ENCODE results near the gene RASA3.

The RASA3 gene

GRCh38 chr13:114063545-114064449 lies 68.6 kb downstream of the RASA3 start:
- DNase-seq = no peak

GRCh38 chr13:114062754-114063153 lies 69.7 kb downstream of the RASA3 start:
- no peak for DNase-seq

- no peak for DNase-seq
These were observed 70.1 kb downstream of the RASA3 start for GRCh38 chr13:114062341-114062740.

- DNase-seq = no peak
These were observed 70.7 kb downstream of the RASA3 start for GRCh38 chr13:114061744-114062143.

- DNase-seq = no peak
These were observed 71.4 kb downstream of the RASA3 start for GRCh38 chr13:114061047-114061446.

- no peak for DNase-seq
These were observed 72.2 kb downstream of the RASA3 start for GRCh38 chr13:114059946-114060860.

GRCh38 chr13:114059428-114059827 lies 73.0 kb downstream of the RASA3 start:
- DNase-seq = no peak

- DNase-seq = no peak
These were observed 74.2 kb downstream of the RASA3 start for GRCh38 chr13:114058051-114058867.

- DNase-seq = no peak
These were observed 75.0 kb downstream of the RASA3 start for GRCh38 chr13:114057166-114058050.

GRCh38 chr13:114056205-114057013 lies 76.0 kb downstream of the RASA3 start:
- no peak for DNase-seq

GRCh38 chr13:114055766-114056165 lies 76.7 kb downstream of the RASA3 start:
- no peak for DNase-seq

- no peak for DNase-seq
These were observed 77.5 kb downstream of the RASA3 start for GRCh38 chr13:114054830-114055439.

- DNase-seq = no peak
These were observed 78.2 kb downstream of the RASA3 start for GRCh38 chr13:114054264-114054663.

GRCh38 chr13:114053026-114053425 lies 79.4 kb downstream of the RASA3 start:
- DNase-seq = no peak

GRCh38 chr13:114050536-114051450 lies 81.6 kb downstream of the RASA3 start:
- DNase-seq = no peak

- no peak for DNase-seq
These were observed 82.8 kb downstream of the RASA3 start for GRCh38 chr13:114049626-114050101.

GRCh38 chr13:114049026-114049425 lies 83.4 kb downstream of the RASA3 start:
- DNase-seq = peak; percentile 61

GRCh38 chr13:114048443-114048842 lies 84.0 kb downstream of the RASA3 start:
- DNase-seq = no peak

GRCh38 chr13:114047358-114047881 lies 85.0 kb downstream of the RASA3 start:
- no peak for DNase-seq
